Measurements from ENCODE around the gene CFAP61. TPM values are rescaled to one million over a fixed set of nuclear protein-coding genes. Genes with fewer than 3 reads are reported as not detected.
A peak's percentile ranks its signal among the peaks of the same experiment; 100 is the strongest.

The CFAP61 gene
- polyA plus RNA-seq, 1 experiment = not detected

DNA sequence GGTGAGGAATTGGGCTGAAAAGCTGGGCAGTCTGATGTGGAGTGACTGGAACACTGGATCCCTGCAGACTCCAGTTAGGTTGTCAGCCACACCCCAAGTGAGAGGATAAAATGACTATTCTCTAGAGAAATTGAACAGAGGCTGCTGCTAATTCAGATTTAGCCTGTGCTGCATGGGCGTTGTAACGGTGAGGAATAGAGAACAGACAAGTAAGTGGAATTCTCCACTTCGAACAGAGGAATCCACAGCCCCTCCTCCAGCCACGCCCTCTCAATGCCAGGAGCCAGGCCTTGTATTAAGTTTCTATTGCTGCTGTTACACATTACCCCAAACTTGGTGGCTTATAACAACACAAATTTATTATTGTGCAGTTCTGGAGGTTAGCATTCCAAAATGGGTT is 109.3 kb downstream of the CFAP61 start:
- H3K9me3 ChIP-seq (ENCODE audit: control insufficient read depth, insufficient read depth, low read length) = no peaks in the 10 kb centered on the region
- no peak overlapping the region for H3K27ac ChIP-seq (ENCODE audit: low read depth, low read length)
- H3K4me3 ChIP-seq (ENCODE audit: low read depth, low read length) = no peak overlapping the region
- no peaks in the 10 kb centered on the region for H3K27me3 ChIP-seq (ENCODE audit: control insufficient read depth, insufficient read depth, low read length)
- CTCF ChIA-PET = no interaction called here
- DNase-seq (ENCODE audit: low read depth, low spot score) = no peak
- POLR2A ChIA-PET = no interaction called here
- TF ChIP-seq, protein P1, sequence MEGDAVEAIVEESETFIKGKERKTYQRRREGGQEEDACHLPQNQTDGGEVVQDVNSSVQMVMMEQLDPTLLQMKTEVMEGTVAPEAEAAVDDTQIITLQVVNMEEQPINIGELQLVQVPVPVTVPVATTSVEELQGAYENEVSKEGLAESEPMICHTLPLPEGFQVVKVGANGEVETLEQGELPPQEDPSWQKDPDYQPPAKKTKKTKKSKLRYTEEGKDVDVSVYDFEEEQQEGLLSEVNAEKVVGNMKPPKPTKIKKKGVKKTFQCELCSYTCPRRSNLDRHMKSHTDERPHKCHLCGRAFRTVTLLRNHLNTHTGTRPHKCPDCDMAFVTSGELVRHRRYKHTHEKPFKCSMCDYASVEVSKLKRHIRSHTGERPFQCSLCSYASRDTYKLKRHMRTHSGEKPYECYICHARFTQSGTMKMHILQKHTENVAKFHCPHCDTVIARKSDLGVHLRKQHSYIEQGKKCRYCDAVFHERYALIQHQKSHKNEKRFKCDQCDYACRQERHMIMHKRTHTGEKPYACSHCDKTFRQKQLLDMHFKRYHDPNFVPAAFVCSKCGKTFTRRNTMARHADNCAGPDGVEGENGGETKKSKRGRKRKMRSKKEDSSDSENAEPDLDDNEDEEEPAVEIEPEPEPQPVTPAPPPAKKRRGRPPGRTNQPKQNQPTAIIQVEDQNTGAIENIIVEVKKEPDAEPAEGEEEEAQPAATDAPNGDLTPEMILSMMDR (IDR thresholded peaks at IDR 0.05; ENCODE audit: low read depth, low read length) = no peak

DNA sequence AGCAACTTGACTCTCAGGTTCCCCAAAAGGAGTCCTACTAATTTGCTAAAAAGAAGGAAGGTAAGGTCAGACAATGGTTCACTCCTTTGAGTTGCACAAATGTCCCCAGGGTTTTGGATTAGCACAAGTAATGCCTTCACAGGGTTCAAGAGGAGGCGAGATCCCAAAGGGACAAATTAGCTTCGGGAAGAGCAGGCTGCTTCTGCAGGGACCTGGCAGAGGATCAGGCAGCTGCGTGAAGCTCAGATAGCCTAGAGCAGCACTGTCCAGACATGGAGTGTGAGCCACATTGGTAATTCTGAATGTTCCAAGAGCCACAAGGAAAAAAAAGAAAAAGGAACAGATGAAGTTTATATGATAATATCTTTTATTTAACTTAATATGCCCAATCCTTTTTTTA is 115.4 kb downstream of the CFAP61 start:
- ChIA-PET POLR2A (no interaction called here), CTCF (no interaction called here)
- DNase-seq (ENCODE audit: low read depth, low spot score) = no peak
- H3K27me3 ChIP-seq (ENCODE audit: control insufficient read depth, insufficient read depth, low read length) = no peaks in the 10 kb centered on the region
- no peak overlapping the region for H3K4me3 ChIP-seq (ENCODE audit: low read depth, low read length)
- H3K27ac ChIP-seq (ENCODE audit: low read depth, low read length) = no peak overlapping the region
- TF ChIP-seq, protein P1 (IDR thresholded peaks at IDR 0.05; ENCODE audit: low read depth, low read length) = no peak
- H3K9me3 ChIP-seq (ENCODE audit: control insufficient read depth, insufficient read depth, low read length) = no peaks in the 10 kb centered on the region

DNA sequence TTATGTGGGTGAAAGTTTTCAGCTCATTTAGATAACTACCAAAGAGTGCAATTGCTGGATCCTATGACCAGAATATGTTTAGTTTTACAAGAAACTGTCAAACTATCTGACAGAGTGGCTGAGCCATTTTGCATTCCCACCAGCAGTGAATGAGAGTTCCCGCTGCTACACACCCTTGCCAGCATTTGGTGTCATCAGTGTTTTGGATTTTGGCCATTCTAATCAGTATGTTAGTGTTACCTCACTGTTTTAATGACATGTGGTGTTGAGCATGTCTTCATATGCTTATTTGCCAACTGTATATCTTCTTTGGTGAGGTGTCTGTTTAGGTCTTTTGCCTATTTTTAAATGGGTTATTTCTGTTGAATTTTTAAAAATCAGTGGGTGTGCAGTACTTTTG is 120.9 kb downstream of the CFAP61 start:
- TF ChIP-seq, protein P1 (IDR thresholded peaks at IDR 0.05; ENCODE audit: low read depth, low read length) = no peak
- DNase-seq (ENCODE audit: low read depth, low spot score) = no peak
- Histone ChIP-seq H3K9me3 (ENCODE audit: control insufficient read depth, insufficient read depth, low read length) (no peaks in the 10 kb centered on the region), H3K27ac (ENCODE audit: low read depth, low read length) (no peak overlapping the region), H3K27me3 (ENCODE audit: control insufficient read depth, insufficient read depth, low read length) (no peaks in the 10 kb centered on the region), H3K4me3 (ENCODE audit: low read depth, low read length) (no peak overlapping the region)
- ChIA-PET CTCF (no interaction called here), POLR2A (no interaction called here)

DNA sequence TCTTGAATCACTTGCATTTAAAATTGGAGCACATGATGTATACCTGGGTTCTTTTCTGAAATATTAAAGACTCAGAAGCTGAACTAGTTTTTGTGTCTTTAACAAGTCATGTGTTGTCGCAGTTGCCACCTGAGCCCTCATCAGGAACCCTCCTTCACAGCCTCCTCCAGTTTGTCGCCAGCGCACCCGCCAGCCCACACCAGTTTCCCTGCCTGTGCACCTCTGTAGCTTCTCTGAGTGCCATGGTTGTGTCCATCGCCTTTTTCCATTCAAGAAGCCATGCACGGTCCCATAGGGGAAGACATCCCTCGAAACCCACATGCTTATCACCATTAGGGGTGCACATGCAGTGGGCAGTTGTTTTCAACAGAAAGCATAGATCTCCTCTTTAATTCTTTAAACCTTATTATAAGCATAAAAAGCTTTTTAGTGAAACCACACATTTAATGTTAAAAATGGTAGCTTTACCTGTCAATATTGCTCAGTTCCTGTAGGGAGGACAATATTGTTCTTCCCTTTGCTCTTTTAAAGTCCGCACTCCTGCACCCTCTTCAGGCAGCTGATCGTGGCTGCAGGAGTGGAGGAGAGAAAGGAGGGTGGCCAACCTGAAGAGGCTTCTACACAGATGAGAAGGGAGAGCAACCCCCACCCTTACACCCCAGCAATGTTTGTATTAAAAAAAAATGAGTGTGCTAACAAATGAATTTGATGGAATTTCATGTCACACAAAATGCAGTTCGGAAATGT is 121.9 kb downstream of the CFAP61 start:
- Histone ChIP-seq H3K4me3 (ENCODE audit: low read depth, low read length) (no peak overlapping the region), H3K9me3 (ENCODE audit: control insufficient read depth, insufficient read depth, low read length) (no peaks in the 10 kb centered on the region), H3K27ac (ENCODE audit: low read depth, low read length) (no peak overlapping the region), H3K27me3 (ENCODE audit: control insufficient read depth, insufficient read depth, low read length) (no peaks in the 10 kb centered on the region)
- POLR2A ChIA-PET = no interaction called here
- CTCF ChIA-PET = interaction anchor here (0.7 kb wide), 1 partner anchor 1396 kb away, joined by 3 read pairs; no protein-coding TSS in a partner anchor
- TF ChIP-seq, protein P1 (IDR thresholded peaks at IDR 0.05; ENCODE audit: low read depth, low read length) = peak; percentile 21; the same call in 1 of the 2 replicates
- DNase-seq (ENCODE audit: low read depth, low spot score) = no peak

DNA sequence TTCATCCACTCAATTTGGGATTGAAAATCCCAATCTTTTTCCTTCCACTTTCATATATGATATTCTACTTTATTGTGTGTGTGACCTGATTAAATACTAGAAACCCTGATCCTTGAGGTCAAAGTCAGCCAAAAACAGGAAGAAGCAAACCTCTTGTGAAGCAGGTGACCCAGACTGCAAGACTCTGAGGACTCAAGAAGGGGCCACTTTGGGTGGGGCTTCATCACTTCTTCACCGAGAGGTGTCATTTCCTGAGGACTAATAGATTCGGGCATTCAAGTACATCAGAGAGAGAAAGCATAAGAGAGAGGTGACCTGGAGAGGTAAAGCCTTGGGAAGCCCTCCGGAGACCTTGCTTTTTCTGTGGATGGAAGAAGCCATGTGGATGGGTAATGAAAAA is 129.0 kb downstream of the CFAP61 start:
- ChIA-PET CTCF (no interaction called here), POLR2A (no interaction called here)
- no peak for DNase-seq (ENCODE audit: low read depth, low spot score)
- H3K9me3 ChIP-seq (ENCODE audit: control insufficient read depth, insufficient read depth, low read length) = no peaks in the 10 kb centered on the region
- TF ChIP-seq, protein P1 (IDR thresholded peaks at IDR 0.05; ENCODE audit: low read depth, low read length) = no peak
- no peaks in the 10 kb centered on the region for H3K27me3 ChIP-seq (ENCODE audit: control insufficient read depth, insufficient read depth, low read length)
- no peak overlapping the region for H3K27ac ChIP-seq (ENCODE audit: low read depth, low read length)
- no peak overlapping the region for H3K4me3 ChIP-seq (ENCODE audit: low read depth, low read length)

Measured in AG04450 (cell line).